Osteoblast (primary cell): ENCODE data around the gene PALLD. TPM values are rescaled to one million over a fixed set of nuclear protein-coding genes. Genes with fewer than 3 reads are reported as not detected.
"Not testable (repeated sequence)": the region's sequence is repeated elsewhere in the genome, so short reads cannot be mapped to it uniquely, and the experiment has no call there.

Source experiments
- DNase-seq: peaks from one replicate; pipeline ENCODE4 v3.0.0; 2011; ENCODE audit warnings: low spot score, mixed read lengths; ENCODE audit not compliant: insufficient read length; ENCODE audit errors: missing footprints
- H2AFZ ChIP-seq: 2 replicates; pipeline ENCODE4 v1.6.0; 2011; ENCODE audit warnings: mild to moderate bottlenecking, low read length
- H3K27ac ChIP-seq: 2 replicates; pipeline ENCODE4 v1.5.1; 2011; ENCODE audit warnings: mild to moderate bottlenecking, low read depth, low read length, moderate library complexity
- H3K27me3 ChIP-seq: 2 replicates; pipeline ENCODE4 v1.6.0; 2012; ENCODE audit warnings: mild to moderate bottlenecking, control low read depth, inconsistent platforms, low read length, moderate library complexity; ENCODE audit not compliant: insufficient read depth
- H3K36me3 ChIP-seq: 2 replicates; pipeline ENCODE4 v1.5.1; 2011; ENCODE audit warnings: mild to moderate bottlenecking, low read length, control low read depth, moderate library complexity; ENCODE audit not compliant: insufficient read depth
- H3K4me1 ChIP-seq: 2 replicates; pipeline ENCODE4 v1.5.1; 2011; ENCODE audit warnings: mild to moderate bottlenecking, low read length, control low read depth, moderate library complexity; ENCODE audit not compliant: insufficient read depth
- H3K4me2 ChIP-seq: 2 replicates; pipeline ENCODE4 v1.6.0; 2011; ENCODE audit warnings: mild to moderate bottlenecking, low read length; ENCODE audit not compliant: insufficient read depth
- H3K4me3 ChIP-seq: fragments of 200-600 bp; sonication (generic); 3 replicates; pipeline ENCODE4 v1.5.1; 2012; ENCODE audit warnings: mild to moderate bottlenecking, low read length, inconsistent platforms; ENCODE audit not compliant: insufficient read depth
- H3K79me2 ChIP-seq: 2 replicates; pipeline ENCODE4 v1.6.0; 2012; ENCODE audit warnings: mild to moderate bottlenecking, low read length, control low read depth, inconsistent platforms; ENCODE audit not compliant: insufficient read depth
- H3K9me3 ChIP-seq: 2 replicates; pipeline ENCODE4 v1.5.1; 2011; ENCODE audit warnings: low read depth, low read length, control low read depth
- H4K20me1 ChIP-seq: 2 replicates; pipeline ENCODE4 v1.6.0; 2012; ENCODE audit warnings: mild to moderate bottlenecking, low read length, control low read depth; ENCODE audit not compliant: insufficient read depth
- CTCF ChIP-seq: IDR thresholded peaks from 2 replicates; pipeline ENCODE4 v1.5.1; 2011; ENCODE audit warnings: mild to moderate bottlenecking, low read depth, low read length, moderate library complexity; ENCODE audit errors: extremely low read depth
- total RNA-seq: library from RNA; depleted of rRNA; stranded (reverse); fragments of >200 nt; gene quantifications from 2 replicates; pipeline ENCODE4 v1.2.3, GENCODE V29; 2012

The PALLD gene
- total RNA-seq, 1 donor = 244 TPM

- Histone ChIP-seq H2AFZ (no peak overlapping the region), H3K27ac (no peak overlapping the region), H4K20me1 (no peaks in the 10 kb centered on the region), H3K4me2 (no peak overlapping the region), H3K4me1 (peaks cover 36% of the 10 kb centered on the region), H3K9me3 (no peaks in the 10 kb centered on the region), H3K27me3 (no peaks in the 10 kb centered on the region), H3K79me2 (peaks cover 6% of the 10 kb centered on the region), H3K4me3 (no peak overlapping the region), H3K36me3 (no peaks in the 10 kb centered on the region)
- no peak for DNase-seq
- TF ChIP-seq CTCF = no peak
Measured at GRCh38 chr4:168800926-168801325, 304.1 kb downstream of the PALLD start.

- Histone ChIP-seq H3K4me3 (no peak overlapping the region), H3K9me3 (no peaks in the 10 kb centered on the region), H3K4me1 (peaks cover 23% of the 10 kb centered on the region), H3K4me2 (no peak overlapping the region), H3K36me3 (no peaks in the 10 kb centered on the region), H3K79me2 (peaks cover 6% of the 10 kb centered on the region), H3K27ac (no peak overlapping the region), H3K27me3 (no peaks in the 10 kb centered on the region), H2AFZ (no peak overlapping the region), H4K20me1 (no peaks in the 10 kb centered on the region)
- TF ChIP-seq CTCF = no peak
- DNase-seq = no peak
Measured at GRCh38 chr4:168802222-168802621, 305.4 kb downstream of the PALLD start.

GRCh38 chr4:168803052-168803451, 306.2 kb downstream of the PALLD start:
- H3K79me2 ChIP-seq, DNase-seq, H2AFZ ChIP-seq, H3K4me2 ChIP-seq, H3K4me3 ChIP-seq, H3K27me3 ChIP-seq, H4K20me1 ChIP-seq, H3K36me3 ChIP-seq, H3K9me3 ChIP-seq: not testable (repeated sequence)
- Histone ChIP-seq H3K4me1 (peaks cover 15% of the 10 kb centered on the region), H3K27ac (peak overlapping the region; percentile 76)

GRCh38 chr4:168803732-168804131, 306.9 kb downstream of the PALLD start:
- Histone ChIP-seq H3K4me3 (no peak overlapping the region), H4K20me1 (no peaks in the 10 kb centered on the region), H3K36me3 (no peaks in the 10 kb centered on the region), H3K79me2 (peaks cover 2% of the 10 kb centered on the region), H2AFZ (peak overlapping the region; percentile 50), H3K4me1 (peaks cover 15% of the 10 kb centered on the region), H3K27ac (peak overlapping the region; percentile 76), H3K4me2 (peak overlapping the region; percentile 35), H3K9me3 (no peaks in the 10 kb centered on the region), H3K27me3 (no peaks in the 10 kb centered on the region)
- no peak for TF ChIP-seq CTCF
- peak; percentile 80 for DNase-seq

- H3K27me3 ChIP-seq = no peaks in the 10 kb centered on the region
- H4K20me1 ChIP-seq = no peaks in the 10 kb centered on the region
- no peaks in the 10 kb centered on the region for H3K9me3 ChIP-seq
- no peak for DNase-seq
- peak overlapping the region; percentile 76 for H3K27ac ChIP-seq
- no peaks in the 10 kb centered on the region for H3K36me3 ChIP-seq
- no peak overlapping the region for H3K4me3 ChIP-seq
- no peak overlapping the region for H2AFZ ChIP-seq
- H3K4me1 ChIP-seq = peaks cover 15% of the 10 kb centered on the region
- peaks cover 2% of the 10 kb centered on the region for H3K79me2 ChIP-seq
- H3K4me2 ChIP-seq = no peak overlapping the region
- no peak for TF ChIP-seq CTCF
Measured at GRCh38 chr4:168804146-168804545, 307.3 kb downstream of the PALLD start.
